GM18909 (cell line): ENCODE data around the gene THSD4.
"Not testable (repeated sequence)": the region's sequence is repeated elsewhere in the genome, so short reads cannot be mapped to it uniquely, and the experiment has no call there.

Experiments
- ATAC-seq: cut with Tn5 transposase; IDR thresholded peaks from one replicate; pipeline ENCODE4 v1.9.1; 2021; ENCODE audit warnings: mild to moderate bottlenecking; ENCODE audit not compliant: unreplicated experiment, poor library complexity

The THSD4 gene

GRCh38 chr15:71245588-71245987, 130.3 kb downstream of the THSD4 start:
- no peak for ATAC-seq

DNA sequence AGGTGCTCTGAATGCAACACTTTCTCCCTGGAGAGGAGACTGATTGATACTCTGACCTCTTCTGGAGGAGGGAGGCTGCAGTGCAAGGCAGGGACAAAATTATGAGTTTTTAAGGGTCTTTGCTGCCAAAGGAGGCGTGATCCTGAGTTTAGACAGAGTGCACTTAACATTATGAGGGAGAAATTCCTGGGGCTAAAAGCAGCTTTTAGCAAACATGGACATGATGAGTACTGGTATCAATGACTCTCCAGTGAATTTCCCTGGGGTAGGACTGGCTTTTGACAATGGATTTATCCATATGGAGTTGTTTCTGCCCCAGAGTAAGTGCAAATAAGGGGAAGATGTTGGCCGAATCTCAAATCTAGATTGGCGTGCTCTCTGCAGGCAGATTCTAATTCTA, 133.1 kb downstream of the THSD4 start:
- no peak for ATAC-seq

DNA sequence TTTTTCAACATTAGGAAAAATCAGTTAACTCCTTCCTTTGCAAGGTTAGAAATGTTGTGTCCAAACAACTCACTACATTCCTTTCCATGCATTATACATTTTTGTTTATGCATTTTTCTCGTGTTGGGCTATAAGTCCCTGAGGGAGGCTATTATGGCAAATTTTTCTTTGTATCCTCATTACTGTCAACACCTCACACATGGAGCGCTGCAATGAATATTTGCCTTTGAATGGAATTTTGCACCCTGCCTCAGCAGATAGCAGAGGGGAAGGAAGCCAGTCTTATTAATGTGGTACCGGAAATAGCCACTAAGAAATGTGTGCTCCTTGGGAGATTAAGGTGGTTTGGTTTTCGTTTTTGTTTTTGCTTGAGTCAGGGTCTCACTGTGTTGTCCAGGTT, 134.7 kb downstream of the THSD4 start:
- no peak for ATAC-seq

DNA sequence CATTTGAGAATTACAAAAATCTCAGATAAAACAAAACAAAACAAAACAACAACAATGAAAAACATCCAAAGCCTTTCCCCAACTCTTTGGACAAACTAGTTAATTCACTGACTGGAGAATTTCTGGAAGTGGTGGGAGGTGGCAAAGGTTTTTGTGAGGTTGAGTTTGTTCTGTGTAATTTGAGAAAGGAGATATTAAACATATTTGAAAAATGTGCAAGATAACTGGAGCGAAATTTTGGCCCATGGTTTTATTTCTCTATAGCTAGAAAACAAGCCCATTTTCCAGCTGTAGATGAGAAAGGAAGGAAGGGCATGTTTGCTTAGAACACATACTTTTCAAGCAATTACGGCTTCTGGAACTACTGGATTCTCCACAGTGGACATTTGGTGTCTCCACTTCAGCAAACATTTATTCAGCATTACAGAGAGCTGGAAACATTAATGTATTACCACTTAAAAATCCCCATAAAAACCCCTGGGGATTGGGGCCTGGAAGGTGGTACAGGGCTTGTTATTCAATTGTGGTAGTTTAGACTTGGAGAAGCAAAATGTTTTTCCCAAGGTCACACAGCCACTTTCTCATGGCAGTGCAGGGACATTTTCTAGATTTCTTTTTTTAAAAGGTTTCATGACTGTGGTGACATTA, 135.8 kb downstream of the THSD4 start:
- no peak for ATAC-seq

DNA sequence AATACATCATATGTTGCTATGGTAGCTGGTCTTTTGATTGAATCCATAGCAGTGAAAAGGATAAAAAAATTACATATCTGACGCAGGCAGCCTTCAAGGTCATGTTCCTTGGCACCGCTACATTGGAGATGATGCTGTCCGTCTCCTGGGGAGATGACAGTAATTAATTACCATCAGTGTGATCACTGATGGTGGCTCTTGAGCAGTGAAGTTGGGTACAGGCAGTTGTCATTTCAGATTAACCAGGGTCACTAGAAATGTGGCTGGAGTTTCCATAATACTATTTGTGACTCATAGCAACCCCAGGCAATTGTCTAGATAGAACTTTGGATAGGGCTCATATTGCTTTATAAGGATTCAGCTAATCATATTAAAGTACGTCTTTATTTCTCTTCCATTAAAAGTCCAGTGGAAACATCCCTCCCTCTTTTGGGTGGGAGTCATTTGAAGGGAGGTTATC, 136.3 kb downstream of the THSD4 start:
- no peak for ATAC-seq

- no peak for ATAC-seq
These were observed 136.9 kb downstream of the THSD4 start for GRCh38 chr15:71252044-71252739.

- no peak for ATAC-seq
These were observed 137.4 kb downstream of the THSD4 start for GRCh38 chr15:71252740-71253047.

DNA sequence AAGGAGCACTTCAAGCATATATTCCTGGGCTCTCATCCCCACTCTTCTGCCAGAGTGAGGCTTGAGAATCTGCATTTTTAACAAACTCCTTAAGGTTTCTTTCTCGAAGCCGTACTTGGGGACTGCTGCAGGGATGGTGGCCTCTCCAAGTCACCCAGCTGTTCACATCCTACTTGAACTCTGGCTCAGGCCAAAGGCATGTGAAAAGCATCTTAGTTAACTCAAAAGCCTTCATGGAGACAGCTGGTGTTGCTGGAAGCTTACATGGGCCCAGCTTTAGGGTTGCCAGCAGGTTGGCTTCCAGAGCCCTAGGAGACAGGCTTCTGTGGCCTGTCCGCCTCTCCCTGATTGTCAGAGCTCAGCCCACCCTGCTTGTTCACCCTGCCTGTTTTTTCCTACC, 139.2 kb downstream of the THSD4 start:
- no peak for ATAC-seq

- ATAC-seq, result no peak
These were observed 141.8 kb downstream of the THSD4 start for GRCh38 chr15:71256934-71257664.

DNA sequence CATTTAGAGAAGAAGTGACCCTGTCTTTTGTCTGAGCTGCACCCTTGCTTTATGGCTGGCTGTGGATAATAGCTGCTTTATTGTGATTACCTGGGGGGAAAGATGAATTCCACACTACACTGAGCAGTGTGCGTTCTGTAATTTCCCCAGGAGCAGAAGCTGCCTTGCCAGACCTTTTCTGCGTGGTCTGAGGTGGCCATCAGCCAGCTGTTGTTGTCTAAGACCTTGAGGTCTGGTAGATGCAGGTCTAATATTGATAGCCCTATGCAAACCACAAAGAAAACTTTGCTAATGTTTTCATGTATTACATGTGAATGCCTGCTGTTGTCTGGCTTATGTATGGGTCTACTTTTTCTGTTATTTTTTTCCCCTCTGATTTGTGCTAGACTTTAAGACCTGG, 144.6 kb downstream of the THSD4 start:
- no peak for ATAC-seq

DNA sequence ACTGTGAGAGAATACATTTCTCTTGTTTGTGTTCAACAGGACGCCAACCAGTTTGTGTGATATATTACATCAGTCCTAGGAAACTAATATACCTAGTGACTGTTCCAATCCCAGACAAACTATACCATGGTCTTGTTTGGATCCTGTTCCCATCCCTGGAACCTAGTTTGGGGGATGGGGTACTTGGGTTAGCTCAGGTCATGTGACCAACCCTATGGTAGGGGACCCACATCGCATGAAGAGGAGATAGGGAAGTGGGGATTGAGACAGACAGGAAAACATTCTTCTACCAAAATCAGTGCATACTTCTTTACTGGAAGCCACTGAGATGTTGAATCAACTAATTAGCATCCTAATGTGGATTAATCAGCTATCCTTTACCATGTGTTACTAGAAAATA, 146.1 kb downstream of the THSD4 start:
- ATAC-seq, result no peak

DNA sequence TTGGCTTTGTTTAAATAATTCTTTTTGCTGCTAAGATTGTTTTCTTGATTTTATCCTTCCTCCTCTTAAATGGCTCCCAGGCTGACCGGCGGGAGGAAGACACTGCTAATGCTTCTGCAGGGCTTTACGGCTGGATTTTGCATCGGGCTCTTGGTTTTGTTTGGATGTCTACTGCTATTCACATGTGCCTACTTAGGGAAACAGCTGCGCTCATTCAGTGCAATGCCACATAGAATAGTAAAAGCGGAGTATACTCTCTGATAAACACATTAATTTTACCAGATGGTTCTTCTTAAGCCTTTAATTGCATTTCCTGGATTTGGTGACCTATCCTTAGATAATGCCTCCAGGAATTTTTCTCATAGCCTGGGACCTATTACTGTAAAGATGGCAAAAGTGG, 146.6 kb downstream of the THSD4 start:
- ATAC-seq, result no peak

- ATAC-seq, result no peak
These were observed 147.3 kb downstream of the THSD4 start for GRCh38 chr15:71262599-71262998.

- ATAC-seq, result not testable (repeated sequence)
These were observed 150.3 kb downstream of the THSD4 start for GRCh38 chr15:71265606-71266005.

DNA sequence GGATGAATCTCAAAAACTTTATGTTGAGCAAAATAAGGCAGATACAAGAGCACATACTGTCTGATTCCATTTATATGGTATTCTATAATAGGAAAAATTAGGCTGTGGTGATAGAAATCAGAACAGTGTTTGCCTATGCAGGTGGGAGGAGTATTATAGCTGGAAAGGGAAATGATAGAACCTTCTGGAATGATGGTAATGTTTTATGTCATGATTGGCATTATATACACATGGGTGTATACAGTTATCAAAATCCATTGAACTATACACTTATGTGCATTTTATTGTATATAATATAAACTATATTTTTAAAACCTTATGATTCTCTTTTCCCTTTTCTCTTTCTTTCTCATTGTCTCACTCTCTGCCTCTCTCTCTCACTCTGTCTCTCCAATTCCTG, 156.1 kb downstream of the THSD4 start:
- ATAC-seq, result no peak

DNA sequence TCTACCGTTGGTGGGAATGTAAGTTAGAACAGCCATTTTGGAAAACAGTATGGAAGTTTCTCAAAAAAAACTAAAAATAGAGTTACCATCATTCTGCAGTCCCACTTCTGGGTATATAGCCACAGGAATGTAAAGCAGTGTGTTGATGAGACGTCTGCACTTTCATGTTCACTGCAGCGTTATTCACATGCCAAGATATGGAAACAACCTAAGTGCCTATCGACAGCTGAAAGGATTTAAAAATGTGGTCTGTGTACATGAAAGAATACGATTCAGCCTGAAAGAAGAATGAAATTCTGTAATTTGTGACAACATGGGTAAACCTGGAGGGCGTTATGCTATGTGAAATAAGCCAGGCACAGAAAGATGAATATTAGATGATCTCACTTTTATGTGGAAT, 157.7 kb downstream of the THSD4 start:
- ATAC-seq, result no peak

GRCh38 chr15:71273731-71274447, 158.6 kb downstream of the THSD4 start:
- ATAC-seq, result no peak

DNA sequence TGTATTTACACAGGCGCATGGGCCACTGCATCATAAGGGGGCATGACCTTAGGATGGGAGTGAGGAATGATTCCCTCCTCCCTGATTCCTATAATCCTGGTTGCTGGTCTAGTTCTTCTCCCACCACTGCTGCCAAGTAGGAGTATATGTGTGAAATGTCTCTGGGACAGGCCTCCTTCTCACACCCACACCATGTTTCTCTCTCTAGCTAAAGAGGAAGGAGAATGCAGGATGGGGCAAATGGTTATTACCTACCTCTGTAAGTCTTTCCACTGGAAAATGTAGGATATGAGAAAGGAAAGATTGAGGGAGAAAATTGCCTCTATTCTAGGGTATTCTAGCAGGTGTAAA, 159.2 kb downstream of the THSD4 start:
- ATAC-seq, result no peak

DNA sequence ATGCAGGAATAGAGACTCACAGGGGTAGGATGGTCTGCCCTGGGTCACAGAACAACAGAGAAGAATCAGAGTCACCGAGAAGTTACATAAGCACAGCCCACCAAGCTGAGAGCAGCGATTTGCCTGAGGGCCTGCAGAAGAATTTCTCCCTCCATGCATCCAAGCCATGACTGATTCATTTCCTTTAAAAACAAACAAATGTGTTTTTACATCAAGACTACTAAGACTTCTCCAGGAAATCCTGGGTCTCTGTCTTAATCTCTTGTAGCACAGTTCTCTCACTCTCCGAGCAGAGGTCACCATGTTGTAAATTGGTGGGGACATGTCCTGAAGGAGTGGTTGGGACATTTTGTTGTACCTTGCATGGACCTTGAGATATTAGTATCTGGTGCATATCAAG, 159.8 kb downstream of the THSD4 start:
- ATAC-seq, result no peak

GRCh38 chr15:71275566-71276335, 160.5 kb downstream of the THSD4 start:
- no peak for ATAC-seq

- no peak for ATAC-seq
These were observed 161.0 kb downstream of the THSD4 start for GRCh38 chr15:71276336-71276665.
